K562 (cell line): Measurements from ENCODE around the gene MIR17HG. TPM values are rescaled to one million over a fixed set of nuclear protein-coding genes. Genes with fewer than 3 reads are reported as not detected.
A peak's percentile ranks its signal among the peaks of the same experiment; 100 is the strongest.

Experiments
- GABPB1 ChIP-seq: sonication (generic); formaldehyde crosslinking; IDR thresholded peaks from 2 replicates; pipeline ENCODE4 v1.8.0; 2022; ENCODE audit warnings: mild to moderate bottlenecking, missing genetic modification reagents
- NR2F6 ChIP-seq: fragments of 450-650 bp; formaldehyde crosslinking; IDR thresholded peaks from 2 replicates; pipeline ENCODE4 v1.4.0; 2020; ENCODE audit warnings: mild to moderate bottlenecking
- NUFIP1 ChIP-seq: fragments of 450-650 bp; IDR thresholded peaks from 2 replicates; pipeline ENCODE4 v1.6.1; 2018; ENCODE audit not compliant: partially characterized antibody
- POU5F1 ChIP-seq: fragments of 150-350 bp; IDR thresholded peaks from 2 replicates; pipeline ENCODE4 v1.6.1; 2014; ENCODE audit warnings: borderline replicate concordance, low read length, low read depth, mild to moderate bottlenecking; ENCODE audit not compliant: partially characterized antibody
- ZC3H4 ChIP-seq: sonication (generic); formaldehyde crosslinking; IDR thresholded peaks from 2 replicates; pipeline ENCODE4 v1.9.0; 2021; ENCODE audit warnings: missing genetic modification reagents, borderline replicate concordance
- ZNF124 ChIP-seq: sonication (generic); formaldehyde crosslinking; IDR thresholded peaks from 2 replicates; pipeline ENCODE4 v1.8.1; 2022; ENCODE audit warnings: missing genetic modification reagents
- ZNF140 ChIP-seq: fragments of 250-450 bp; sonication (Bioruptor Pico); IDR thresholded peaks from 2 replicates; pipeline ENCODE4 v1.8.0; 2021; ENCODE audit warnings: moderate library complexity, mild to moderate bottlenecking, inconsistent platforms
- ZNF23 ChIP-seq: fragments of 250-450 bp; sonication (Bioruptor Pico); IDR thresholded peaks from 2 replicates; pipeline ENCODE4 v1.4.0; 2020; ENCODE audit warnings: mild to moderate bottlenecking
- ZNF316 ChIP-seq: fragments of 450-650 bp; IDR thresholded peaks from 2 replicates; pipeline ENCODE4 v1.6.1; 2016
- polyA plus RNA-seq, 8 experiments: library from polyadenylated mRNA; depleted of rRNA in 4 of 8; stranded (reverse) in 5 of 8; unstranded in 3 of 8; fragments of >200 nt; fragmentation: Nextera tagmentation in 2 of 8; fragmentation: Illumina TruSeq in 1 of 8; extraction: Ambion mirVana in 2 of 8; extraction: Trizol in 1 of 8; gene quantifications; 2 replicates each; pipeline versions ENCODE4 v1.2.1 to v1.2.3, GENCODE V29; 2011 to 2014; ENCODE audit warnings: inconsistent platforms in 1 of 8, missing spikeins in 1 of 8
- total RNA-seq, 7 experiments: library from RNA; depleted of rRNA in 6 of 7; stranded (reverse); fragments of >200 nt in 6 of 7; fragmentation: Illumina TruSeq in 2 of 7; extraction: Trizol in 2 of 7; gene quantifications; 2 replicates each; pipeline versions ENCODE4 v1.2.1 to v1.2.3, GENCODE V29; 2011 to 2021; ENCODE audit warnings: low replicate concordance in 1 of 7
- TF ChIP-seq, protein P1 (sequence below): IDR thresholded peaks from 3 replicates; pipeline ENCODE4 v1.6.1; 2011; ENCODE audit warnings: borderline replicate concordance, mild to moderate bottlenecking; ENCODE audit not compliant: insufficient read length, insufficient read depth
- TF ChIP-seq, protein P2 (sequence below): fragments of 450-650 bp; IDR thresholded peaks from 2 replicates; pipeline ENCODE4 v1.6.1; 2018; ENCODE audit not compliant: partially characterized antibody

MIR17HG gene
- total and polyA plus RNA-seq, 9 of the 15 experiments (the other 6 are each of a cell fraction or from before 2014, with no cell fraction given): 44.2 to 218 (median 77.8) TPM

DNA sequence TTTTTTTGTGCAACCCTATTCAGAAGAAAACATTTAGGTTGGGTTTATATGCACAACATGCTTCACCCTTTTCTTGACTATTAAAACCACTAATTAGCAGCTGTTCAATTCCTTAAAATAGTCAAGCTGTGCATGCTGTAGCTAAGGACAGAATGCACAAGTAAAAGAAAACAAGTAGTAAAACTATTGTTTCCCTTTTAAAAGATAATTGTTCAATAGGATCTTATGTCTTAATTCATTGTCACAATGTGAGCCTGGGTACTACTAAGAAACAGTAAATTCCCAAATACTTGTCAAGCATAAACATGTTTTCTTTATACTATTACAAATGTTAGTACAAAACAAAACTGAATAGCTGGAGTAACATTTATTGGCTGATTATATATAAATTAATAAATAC, 32.6 kb upstream of the MIR17HG start (continued):
- TF ChIP-seq ZNF23 (CRISPR knock-in tag) (peak; percentile 58; the same call in 1 of the 2 replicates), GABPB1 (no peak), ZNF124 (CRISPR knock-in tag) (no peak), ZC3H4 (CRISPR knock-in tag) (no peak), POU5F1 (no peak), ZNF140 (CRISPR knock-in tag) (0 out of 2 replicates have a peak, but pooled peaks have one; percentile 55), ZNF316 (no peak), NUFIP1 (no peak), NR2F6 (CRISPR knock-in tag) (no peak)
- TF ChIP-seq, protein P1, sequence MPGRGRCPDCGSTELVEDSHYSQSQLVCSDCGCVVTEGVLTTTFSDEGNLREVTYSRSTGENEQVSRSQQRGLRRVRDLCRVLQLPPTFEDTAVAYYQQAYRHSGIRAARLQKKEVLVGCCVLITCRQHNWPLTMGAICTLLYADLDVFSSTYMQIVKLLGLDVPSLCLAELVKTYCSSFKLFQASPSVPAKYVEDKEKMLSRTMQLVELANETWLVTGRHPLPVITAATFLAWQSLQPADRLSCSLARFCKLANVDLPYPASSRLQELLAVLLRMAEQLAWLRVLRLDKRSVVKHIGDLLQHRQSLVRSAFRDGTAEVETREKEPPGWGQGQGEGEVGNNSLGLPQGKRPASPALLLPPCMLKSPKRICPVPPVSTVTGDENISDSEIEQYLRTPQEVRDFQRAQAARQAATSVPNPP: no peak
- TF ChIP-seq, protein P2, sequence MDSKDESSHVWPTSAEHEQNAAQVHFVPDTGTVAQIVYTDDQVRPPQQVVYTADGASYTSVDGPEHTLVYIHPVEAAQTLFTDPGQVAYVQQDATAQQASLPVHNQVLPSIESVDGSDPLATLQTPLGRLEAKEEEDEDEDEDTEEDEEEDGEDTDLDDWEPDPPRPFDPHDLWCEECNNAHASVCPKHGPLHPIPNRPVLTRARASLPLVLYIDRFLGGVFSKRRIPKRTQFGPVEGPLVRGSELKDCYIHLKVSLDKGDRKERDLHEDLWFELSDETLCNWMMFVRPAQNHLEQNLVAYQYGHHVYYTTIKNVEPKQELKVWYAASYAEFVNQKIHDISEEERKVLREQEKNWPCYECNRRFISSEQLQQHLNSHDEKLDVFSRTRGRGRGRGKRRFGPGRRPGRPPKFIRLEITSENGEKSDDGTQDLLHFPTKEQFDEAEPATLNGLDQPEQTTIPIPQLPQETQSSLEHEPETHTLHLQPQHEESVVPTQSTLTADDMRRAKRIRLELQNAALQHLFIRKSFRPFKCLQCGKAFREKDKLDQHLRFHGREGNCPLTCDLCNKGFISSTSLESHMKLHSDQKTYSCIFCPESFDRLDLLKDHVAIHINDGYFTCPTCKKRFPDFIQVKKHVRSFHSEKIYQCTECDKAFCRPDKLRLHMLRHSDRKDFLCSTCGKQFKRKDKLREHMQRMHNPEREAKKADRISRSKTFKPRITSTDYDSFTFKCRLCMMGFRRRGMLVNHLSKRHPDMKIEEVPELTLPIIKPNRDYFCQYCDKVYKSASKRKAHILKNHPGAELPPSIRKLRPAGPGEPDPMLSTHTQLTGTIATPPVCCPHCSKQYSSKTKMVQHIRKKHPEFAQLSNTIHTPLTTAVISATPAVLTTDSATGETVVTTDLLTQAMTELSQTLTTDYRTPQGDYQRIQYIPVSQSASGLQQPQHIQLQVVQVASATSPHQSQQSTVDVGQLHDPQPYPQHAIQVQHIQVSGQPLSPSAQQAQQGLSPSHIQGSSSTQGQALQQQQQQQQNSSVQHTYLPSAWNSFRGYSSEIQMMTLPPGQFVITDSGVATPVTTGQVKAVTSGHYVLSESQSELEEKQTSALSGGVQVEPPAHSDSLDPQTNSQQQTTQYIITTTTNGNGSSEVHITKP: no peak
